ENCODE measurements around the gene SPARCL1. TPM values are rescaled to one million over a fixed set of nuclear protein-coding genes. Genes with fewer than 3 reads are reported as not detected.

Gene SPARCL1
- total and polyA plus RNA-seq, 2 of the 13 experiments (the other 11 are each of a cell fraction or from before 2014, with no cell fraction given) = 0.04 TPM; not detected in 1

DNA sequence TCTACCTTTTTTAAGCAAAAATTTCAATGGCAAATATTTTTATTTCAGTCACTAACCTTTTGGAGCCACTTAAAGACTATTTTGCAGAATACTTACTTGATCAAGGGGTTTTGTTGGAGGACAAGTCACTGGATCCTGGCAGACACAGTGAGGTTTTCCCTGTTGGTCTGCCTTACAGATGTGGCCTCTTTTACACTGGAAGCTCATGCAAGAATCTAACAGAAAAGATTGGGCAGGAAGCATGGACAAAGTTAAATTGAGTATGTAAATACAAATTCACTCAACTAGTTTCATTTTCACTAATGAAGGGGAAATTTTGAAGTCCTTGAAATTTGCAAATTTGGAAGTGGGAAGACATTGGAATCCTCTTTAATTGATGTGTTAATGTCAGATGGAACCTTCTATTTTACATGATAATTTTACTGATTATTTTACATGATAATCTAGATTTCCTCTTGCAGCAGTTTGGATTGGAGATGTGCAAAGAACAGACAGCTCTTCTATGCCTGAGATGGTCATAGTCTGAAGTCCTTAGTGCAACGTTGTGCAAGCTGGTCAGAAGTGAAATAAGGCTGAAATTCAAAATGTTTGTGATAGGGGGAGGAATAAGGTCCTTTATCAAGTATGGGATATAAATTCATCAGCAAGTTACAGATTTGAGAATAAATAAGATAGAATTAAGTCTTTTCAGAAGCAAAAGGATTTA, 38.4 kb downstream of the SPARCL1 start (continued):
- TF ChIP-seq, protein P1, sequence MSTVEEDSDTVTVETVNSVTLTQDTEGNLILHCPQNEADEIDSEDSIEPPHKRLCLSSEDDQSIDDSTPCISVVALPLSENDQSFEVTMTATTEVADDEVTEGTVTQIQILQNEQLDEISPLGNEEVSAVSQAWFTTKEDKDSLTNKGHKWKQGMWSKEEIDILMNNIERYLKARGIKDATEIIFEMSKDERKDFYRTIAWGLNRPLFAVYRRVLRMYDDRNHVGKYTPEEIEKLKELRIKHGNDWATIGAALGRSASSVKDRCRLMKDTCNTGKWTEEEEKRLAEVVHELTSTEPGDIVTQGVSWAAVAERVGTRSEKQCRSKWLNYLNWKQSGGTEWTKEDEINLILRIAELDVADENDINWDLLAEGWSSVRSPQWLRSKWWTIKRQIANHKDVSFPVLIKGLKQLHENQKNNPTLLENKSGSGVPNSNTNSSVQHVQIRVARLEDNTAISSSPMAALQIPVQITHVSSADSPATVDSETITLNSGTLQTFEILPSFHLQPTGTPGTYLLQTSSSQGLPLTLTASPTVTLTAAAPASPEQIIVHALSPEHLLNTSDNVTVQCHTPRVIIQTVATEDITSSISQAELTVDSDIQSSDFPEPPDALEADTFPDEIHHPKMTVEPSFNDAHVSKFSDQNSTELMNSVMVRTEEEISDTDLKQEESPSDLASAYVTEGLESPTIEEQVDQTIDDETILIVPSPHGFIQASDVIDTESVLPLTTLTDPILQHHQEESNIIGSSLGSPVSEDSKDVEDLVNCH (CRISPR knock-in tag; IDR thresholded peaks at IDR 0.05) = no peak
- TF ChIP-seq ZNF558 (CRISPR knock-in tag; IDR thresholded peaks at IDR 0.05; ENCODE audit: borderline replicate concordance) = no peak

DNA sequence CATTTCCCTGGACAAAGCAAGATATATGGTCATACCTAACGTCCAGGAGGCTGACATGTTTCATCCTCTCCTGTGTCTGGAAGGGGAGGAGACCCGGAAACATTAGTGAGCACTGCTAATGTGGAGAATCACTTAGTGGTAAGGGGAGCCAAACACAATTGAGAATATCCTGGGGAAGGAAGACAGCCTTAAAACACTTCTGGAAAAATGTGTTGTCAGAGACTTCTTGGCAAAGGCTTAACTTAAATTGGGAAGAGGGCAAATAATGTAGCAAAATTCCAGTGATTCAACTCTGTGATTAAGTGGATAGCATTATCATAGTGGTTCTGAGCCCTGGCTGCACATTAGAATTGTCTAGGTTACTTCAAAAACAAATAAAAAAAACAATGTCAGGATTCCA, 39.5 kb downstream of the SPARCL1 start:
- no peaks in the 10 kb centered on the region for H4K20me1 ChIP-seq (ENCODE audit: insufficient read depth, low read length)
- ATAC-seq = no peak
- no peak overlapping the region for H3K27ac ChIP-seq (ENCODE audit: extremely low read length, insufficient read depth, low read length)
- H3K4me3 ChIP-seq (replicated peaks in 1 of 3; ENCODE audit: insufficient read depth in 1 of 3, low read depth in 2 of 3, low read length in 3 of 3) = no peak overlapping the region
- FAIRE-seq = no peak
- intact Hi-C loops (cut with micrococcal nuclease; ENCODE audit: unreplicated experiment) = no loop called here
- ChIA-PET POLR2A (no interaction called here), CTCF (ENCODE audit: low intra/inter-chr PET ratio, low total read pairs) (no interaction called here)
- H3K27me3 ChIP-seq (ENCODE audit: control insufficient read depth in 1 of 2, insufficient read depth in 2 of 2, low read length in 2 of 2) = no peaks in the 10 kb centered on the region
- H3K9ac ChIP-seq (ENCODE audit: insufficient read depth, low read depth, low read length) = no peak overlapping the region
- no peak overlapping the region for H3K4me2 ChIP-seq (ENCODE audit: low read depth, low read length)
- no peak for DNase-seq (ENCODE audit: low spot score)
- TF ChIP-seq FOXA3 (CRISPR knock-in tag; IDR thresholded peaks at IDR 0.05) = no peak
- no peak for TF ChIP-seq ZNF34 (CRISPR knock-in tag; IDR thresholded peaks at IDR 0.05; ENCODE audit: borderline replicate concordance)
- no peak for TF ChIP-seq ZBTB38 (CRISPR knock-in tag; IDR thresholded peaks at IDR 0.05)
- TF ChIP-seq PAF1 (CRISPR knock-in tag; IDR thresholded peaks at IDR 0.05) = no peak
- TF ChIP-seq CBX5 (CRISPR knock-in tag; IDR thresholded peaks at IDR 0.05; ENCODE audit: borderline replicate concordance) = no peak
- TF ChIP-seq, protein P2, sequence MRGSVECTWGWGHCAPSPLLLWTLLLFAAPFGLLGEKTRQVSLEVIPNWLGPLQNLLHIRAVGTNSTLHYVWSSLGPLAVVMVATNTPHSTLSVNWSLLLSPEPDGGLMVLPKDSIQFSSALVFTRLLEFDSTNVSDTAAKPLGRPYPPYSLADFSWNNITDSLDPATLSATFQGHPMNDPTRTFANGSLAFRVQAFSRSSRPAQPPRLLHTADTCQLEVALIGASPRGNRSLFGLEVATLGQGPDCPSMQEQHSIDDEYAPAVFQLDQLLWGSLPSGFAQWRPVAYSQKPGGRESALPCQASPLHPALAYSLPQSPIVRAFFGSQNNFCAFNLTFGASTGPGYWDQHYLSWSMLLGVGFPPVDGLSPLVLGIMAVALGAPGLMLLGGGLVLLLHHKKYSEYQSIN (CRISPR knock-in tag; IDR thresholded peaks at IDR 0.05; ENCODE audit: borderline replicate concordance) = no peak
- TF ChIP-seq, protein P3, sequence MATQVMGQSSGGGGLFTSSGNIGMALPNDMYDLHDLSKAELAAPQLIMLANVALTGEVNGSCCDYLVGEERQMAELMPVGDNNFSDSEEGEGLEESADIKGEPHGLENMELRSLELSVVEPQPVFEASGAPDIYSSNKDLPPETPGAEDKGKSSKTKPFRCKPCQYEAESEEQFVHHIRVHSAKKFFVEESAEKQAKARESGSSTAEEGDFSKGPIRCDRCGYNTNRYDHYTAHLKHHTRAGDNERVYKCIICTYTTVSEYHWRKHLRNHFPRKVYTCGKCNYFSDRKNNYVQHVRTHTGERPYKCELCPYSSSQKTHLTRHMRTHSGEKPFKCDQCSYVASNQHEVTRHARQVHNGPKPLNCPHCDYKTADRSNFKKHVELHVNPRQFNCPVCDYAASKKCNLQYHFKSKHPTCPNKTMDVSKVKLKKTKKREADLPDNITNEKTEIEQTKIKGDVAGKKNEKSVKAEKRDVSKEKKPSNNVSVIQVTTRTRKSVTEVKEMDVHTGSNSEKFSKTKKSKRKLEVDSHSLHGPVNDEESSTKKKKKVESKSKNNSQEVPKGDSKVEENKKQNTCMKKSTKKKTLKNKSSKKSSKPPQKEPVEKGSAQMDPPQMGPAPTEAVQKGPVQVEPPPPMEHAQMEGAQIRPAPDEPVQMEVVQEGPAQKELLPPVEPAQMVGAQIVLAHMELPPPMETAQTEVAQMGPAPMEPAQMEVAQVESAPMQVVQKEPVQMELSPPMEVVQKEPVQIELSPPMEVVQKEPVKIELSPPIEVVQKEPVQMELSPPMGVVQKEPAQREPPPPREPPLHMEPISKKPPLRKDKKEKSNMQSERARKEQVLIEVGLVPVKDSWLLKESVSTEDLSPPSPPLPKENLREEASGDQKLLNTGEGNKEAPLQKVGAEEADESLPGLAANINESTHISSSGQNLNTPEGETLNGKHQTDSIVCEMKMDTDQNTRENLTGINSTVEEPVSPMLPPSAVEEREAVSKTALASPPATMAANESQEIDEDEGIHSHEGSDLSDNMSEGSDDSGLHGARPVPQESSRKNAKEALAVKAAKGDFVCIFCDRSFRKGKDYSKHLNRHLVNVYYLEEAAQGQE (IDR thresholded peaks at IDR 0.05; ENCODE audit: borderline replicate concordance in 1 of 2, low read depth in 1 of 2, low read length in 2 of 2) = no peak
- H3K36me3 ChIP-seq (replicated peaks in 1 of 2; ENCODE audit: control insufficient read depth in 1 of 2, insufficient read depth in 2 of 2, low read length in 2 of 2) = no peaks in the 10 kb centered on the region
- no peaks in the 10 kb centered on the region for H3K9me3 ChIP-seq (ENCODE audit: low read length)
- WGBS (ENCODE audit: low lambda C conversion rate) = 75% methylated on average over 2 of the region's 2 CpGs
- in situ Hi-C loops (cut with HindIII; ENCODE audit: extremely low pct_ligation_motif_present, low pct_unique_long_range_greater_than_20kb) = no loop called here
- BruUV-seq (replicated peaks) = no TSS peak
- H3K4me1 ChIP-seq (ENCODE audit: insufficient read depth, low read length) = peaks cover 27% of the 10 kb centered on the region
- H2AFZ ChIP-seq (ENCODE audit: low read length) = no peak overlapping the region
- H3K79me2 ChIP-seq (ENCODE audit: insufficient read depth, low read length) = no peaks in the 10 kb centered on the region
